Peyer's patch (tissue), 4 donors: Measurements from ENCODE around the gene MCTP2. TPM values are rescaled to one million over a fixed set of nuclear protein-coding genes. Genes with fewer than 3 reads are reported as not detected.

ENCODE experiments used
- DNase-seq, 3 donors: peaks; one replicate each; pipeline ENCODE4 v3.0.0-alpha.2; 2017 to 2019
- H3K27ac ChIP-seq, 4 donors: fragments of 200-600 bp; sonication (generic); one replicate each; pipeline ENCODE4 v1.5.1; 2016 to 2019
- H3K27me3 ChIP-seq, 2 donors: fragments of 200-600 bp; sonication (generic); one replicate each; pipeline ENCODE4 v1.5.1; 2019
- H3K36me3 ChIP-seq, 3 donors: fragments of 200-600 bp; sonication (generic); one replicate each; pipeline ENCODE4 v1.5.1; 2016 to 2019
- H3K4me1 ChIP-seq, 4 donors: fragments of 200-600 bp; sonication (generic); one replicate each; pipeline ENCODE4 v1.5.1; 2016 to 2019
- H3K4me3 ChIP-seq, 4 donors: fragments of 200-600 bp; sonication (generic); 1 replicate in 3 of 4; 2 replicates in 1 of 4; pipeline ENCODE4 v1.5.1; 2016 to 2019; ENCODE audit warnings: mild to moderate bottlenecking in 1 of 4
- H3K9me3 ChIP-seq, 4 donors: fragments of 200-600 bp; sonication (generic); one replicate each; pipeline ENCODE4 v1.5.1; 2016 to 2019; ENCODE audit warnings: mild to moderate bottlenecking in 1 of 4
- CTCF ChIP-seq, 6 experiments: fragments of 450-650 bp in 4 of 6; fragments of 200-600 bp in 2 of 6; sonication (generic) in 1 of 6; IDR thresholded peaks; one replicate each; pipeline ENCODE4 v1.5.1; 2017 to 2019; ENCODE audit warnings: antibody characterized with exemption in 6 of 6, mild to moderate bottlenecking in 3 of 6, moderate library complexity in 1 of 6
- POLR2A ChIP-seq, 2 donors: fragments of 450-650 bp; IDR thresholded peaks; one replicate each; pipeline ENCODE4 v1.5.1; 2017; ENCODE audit warnings: antibody characterized with exemption in 2 of 2, mild to moderate bottlenecking in 2 of 2, moderate library complexity in 2 of 2
- total RNA-seq, 4 donors: library from RNA; depleted of rRNA; stranded (reverse); fragments of >200 nt; gene quantifications; one replicate each; pipeline ENCODE4 v1.1.0, GENCODE V29; 2016

MCTP2 gene
- total RNA-seq, 4 donors from 2014 or later: 40.8 to 241 (median 74.0) TPM

GRCh38 chr15:94305133-94305532, 73.8 kb downstream of the MCTP2 start:
- no peak for TF ChIP-seq POLR2A (IDR thresholded peaks at IDR 0.05)
- TF ChIP-seq CTCF (IDR thresholded peaks at IDR 0.05): no peak
- Histone ChIP-seq H3K9me3 (no peaks in the 10 kb centered on the region), H3K27ac (no peak overlapping the region), H3K36me3 (no peaks in the 10 kb centered on the region), H3K4me1 (no peaks in the 10 kb centered on the region), H3K4me3 (no peak overlapping the region), H3K27me3 (no peaks in the 10 kb centered on the region)
- no peak for DNase-seq

- Histone ChIP-seq H3K27ac (no peak overlapping the region), H3K36me3 (no peaks in the 10 kb centered on the region), H3K4me3 (no peak overlapping the region), H3K4me1 (no peaks in the 10 kb centered on the region), H3K27me3 (no peaks in the 10 kb centered on the region), H3K9me3 (no peaks in the 10 kb centered on the region)
- DNase-seq: no peak
- TF ChIP-seq POLR2A (IDR thresholded peaks at IDR 0.05) (no peak), CTCF (IDR thresholded peaks at IDR 0.05) (no peak)
These were observed 75.6 kb downstream of the MCTP2 start for GRCh38 chr15:94306700-94307650.

DNA sequence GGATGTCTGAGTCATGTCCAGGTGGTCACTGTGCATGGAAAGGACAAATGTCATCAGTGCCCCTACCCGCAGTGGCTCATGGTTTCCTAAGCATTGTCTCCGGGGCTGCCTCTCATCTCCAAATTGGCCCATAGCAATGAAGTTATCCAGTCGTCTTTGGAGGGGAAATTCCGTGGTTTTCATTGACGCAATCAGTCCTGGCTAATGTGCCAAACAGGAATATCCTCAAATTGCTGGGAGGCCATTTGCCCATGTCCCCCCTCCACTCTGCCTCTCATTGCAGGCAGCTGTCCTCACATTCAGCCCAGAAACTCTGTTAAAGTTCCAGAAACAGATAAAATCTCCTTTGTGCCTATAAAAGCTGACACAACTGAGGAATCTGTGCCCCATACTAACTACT, 81.6 kb downstream of the MCTP2 start:
- Histone ChIP-seq H3K36me3 (peaks cover 0 to 12% (median 3%) of the 10 kb centered on the region in 3 donors), H3K4me3 (no peak overlapping the region), H3K9me3 (no peaks in the 10 kb centered on the region), H3K27me3 (no peaks in the 10 kb centered on the region), H3K27ac (no peak overlapping the region), H3K4me1 (no peaks in the 10 kb centered on the region)
- DNase-seq: no peak
- TF ChIP-seq POLR2A (IDR thresholded peaks at IDR 0.05): no peak

DNA sequence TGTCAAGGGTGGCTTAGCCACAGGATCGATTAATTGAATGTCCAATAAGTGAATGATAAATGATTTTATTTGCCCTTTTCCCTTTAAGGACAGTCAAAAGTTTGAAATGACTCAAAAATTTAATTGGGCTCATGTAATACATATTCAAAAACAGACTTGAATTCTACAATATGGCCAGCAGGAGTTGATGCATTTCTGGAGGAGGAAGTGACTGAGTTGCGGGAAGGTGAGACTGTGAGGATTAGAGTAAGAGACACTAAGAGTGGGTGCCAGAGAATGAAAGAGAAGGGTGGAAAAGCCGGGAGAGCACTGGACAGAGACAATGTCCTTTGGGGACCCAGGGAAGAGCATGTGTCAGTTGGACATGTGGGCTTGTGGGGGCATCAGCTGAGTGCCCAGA, 83.3 kb downstream of the MCTP2 start:
- no peak overlapping the region for H3K4me3 ChIP-seq
- TF ChIP-seq POLR2A (IDR thresholded peaks at IDR 0.05) (no peak), CTCF (IDR thresholded peaks at IDR 0.05) (no peak)
- no peaks in the 10 kb centered on the region for H3K4me1 ChIP-seq
- no peak overlapping the region for H3K27ac ChIP-seq
- H3K9me3 ChIP-seq: no peaks in the 10 kb centered on the region
- H3K36me3 ChIP-seq: peaks cover 0 to 12% (median 3%) of the 10 kb centered on the region in 3 donors
- no peak for DNase-seq
- no peaks in the 10 kb centered on the region for H3K27me3 ChIP-seq

DNA sequence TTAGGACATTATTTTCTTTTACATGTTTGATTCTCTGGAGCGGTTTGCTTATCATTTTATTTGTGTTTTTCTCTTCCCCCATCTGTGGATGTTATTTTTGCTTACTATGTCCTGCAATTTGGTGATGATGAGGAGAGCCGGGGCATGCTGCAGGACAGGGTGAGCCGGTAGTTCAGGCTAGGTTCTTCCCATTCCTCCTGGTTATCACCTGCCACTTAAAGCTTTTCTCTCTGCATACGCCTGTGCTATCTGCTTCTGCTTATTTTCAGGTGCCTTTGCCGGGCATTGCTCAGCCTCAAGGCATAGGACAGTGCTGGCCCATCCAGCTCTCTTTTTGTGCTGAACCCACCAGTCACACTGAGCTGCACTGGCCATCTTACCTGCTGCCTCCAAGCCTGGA, 85.8 kb downstream of the MCTP2 start:
- peaks cover 0 to 12% (median 3%) of the 10 kb centered on the region in 3 donors for H3K36me3 ChIP-seq

More for the DNA sequence above, 85.8 kb downstream of the MCTP2 start:
- Histone ChIP-seq H3K4me1 (no peaks in the 10 kb centered on the region), H3K4me3 (no peak overlapping the region), H3K27ac (no peak overlapping the region), H3K9me3 (no peaks in the 10 kb centered on the region), H3K27me3 (no peaks in the 10 kb centered on the region)
- TF ChIP-seq POLR2A (IDR thresholded peaks at IDR 0.05) (no peak), CTCF (IDR thresholded peaks at IDR 0.05) (no peak)
- DNase-seq: no peak
